Hepatocyte (in vitro differentiated cells): ENCODE data around the gene ANO10. TPM values are rescaled to one million over a fixed set of nuclear protein-coding genes. Genes with fewer than 3 reads are reported as not detected.

Source experiments
- DNase-seq: peaks from one replicate; pipeline ENCODE4 v3.0.0-alpha.2; 2016; ENCODE audit warnings: low spot score
- H2AFZ ChIP-seq: fragments of 200-600 bp; sonication (generic); 2 replicates; pipeline ENCODE4 v1.6.0; 2016; ENCODE audit warnings: antibody characterized with exemption, mild to moderate bottlenecking
- H3K27ac ChIP-seq: fragments of 200-600 bp; sonication (generic); 2 replicates; pipeline ENCODE4 v1.5.1; 2016; ENCODE audit warnings: mild to moderate bottlenecking
- H3K27me3 ChIP-seq: fragments of 200-600 bp; sonication (generic); 2 replicates; pipeline ENCODE4 v1.6.1; 2016
- H3K36me3 ChIP-seq: fragments of 200-600 bp; sonication (generic); replicated peaks from 2 replicates; pipeline ENCODE4 v1.5.1; 2016; ENCODE audit warnings: low read depth; ENCODE audit not compliant: insufficient read depth
- H3K4me1 ChIP-seq: fragments of 200-600 bp; sonication (generic); 2 replicates; pipeline ENCODE4 v1.5.1; 2016; ENCODE audit warnings: mild to moderate bottlenecking, moderate library complexity; ENCODE audit not compliant: insufficient read depth
- H3K4me2 ChIP-seq: fragments of 200-600 bp; sonication (generic); 2 replicates; pipeline ENCODE4 v1.6.0; 2016
- H3K4me3 ChIP-seq: fragments of 200-600 bp; sonication (generic); 2 replicates; pipeline ENCODE4 v1.5.1; 2016; ENCODE audit warnings: mild to moderate bottlenecking
- H3K79me2 ChIP-seq: fragments of 200-600 bp; sonication (generic); 2 replicates; pipeline ENCODE4 v1.6.0; 2017; ENCODE audit warnings: mild to moderate bottlenecking
- H3K9me2 ChIP-seq: fragments of 200-600 bp; sonication (generic); replicated peaks from 2 replicates; pipeline ENCODE4 v1.6.0; 2017; ENCODE audit warnings: mild to moderate bottlenecking; ENCODE audit not compliant: insufficient read depth
- H3K9me3 ChIP-seq: fragments of 200-600 bp; sonication (generic); 2 replicates; pipeline ENCODE4 v1.5.1; 2016; ENCODE audit warnings: low read depth, mild to moderate bottlenecking
- H4K20me1 ChIP-seq: fragments of 200-600 bp; sonication (generic); 2 replicates; pipeline ENCODE4 v1.6.0; 2016; ENCODE audit warnings: mild to moderate bottlenecking; ENCODE audit not compliant: insufficient read depth, poor library complexity, severe bottlenecking
- CTCF ChIP-seq: fragments of 200-600 bp; sonication (generic); IDR thresholded peaks from 2 replicates; pipeline ENCODE4 v1.5.1; 2016; ENCODE audit warnings: antibody characterized with exemption, mild to moderate bottlenecking; ENCODE audit not compliant: poor library complexity
- EZH2 ChIP-seq: fragments of 200-600 bp; sonication (generic); IDR thresholded peaks from 2 replicates; pipeline ENCODE4 v1.6.1; 2016; ENCODE audit warnings: antibody characterized with exemption, mild to moderate bottlenecking, borderline replicate concordance
- EZH2phosphoT487 ChIP-seq: fragments of 200-600 bp; sonication (generic); IDR thresholded peaks from one replicate; pipeline ENCODE4 v1.6.1; 2018; ENCODE audit warnings: antibody characterized with exemption, mild to moderate bottlenecking, low read depth, moderate library complexity; ENCODE audit not compliant: unreplicated experiment, severe bottlenecking
- WGBS: methylation state at CpG from one replicate; pipeline ENCODE4 v1.1.6; 2016; ENCODE audit warnings: low lambda C conversion rate; ENCODE audit errors: missing lambda C conversion rate; 5-methylcytosine and 5-hydroxymethylcytosine counted together
- polyA plus RNA-seq: library from polyadenylated mRNA; unstranded; fragments of >200 nt; fragmentation: Nextera tagmentation; extraction: Ambion mirVana; gene quantifications from 2 replicates; pipeline ENCODE4 v1.2.1, GENCODE V29; 2016
- total RNA-seq: library from RNA; depleted of rRNA; stranded (reverse); fragments of >200 nt; gene quantifications from 2 replicates; pipeline ENCODE4 v1.2.3, GENCODE V29; 2014

ANO10 gene
- total and polyA plus RNA-seq, 2 experiments from 2014 or later: 28.5 to 33.5 TPM

GRCh38 chr3:43620831-43621655 lies 768 bp downstream of the ANO10 start:
- Histone ChIP-seq H3K27ac (peak overlapping the region; percentile 93), H3K79me2 (peaks cover 17% of the 10 kb centered on the region), H3K9me3 (no peaks in the 10 kb centered on the region), H3K27me3 (no peaks in the 10 kb centered on the region), H3K4me2 (peak overlapping the region; percentile 83), H3K4me1 (peaks cover 5% of the 10 kb centered on the region), H3K9me2 (no peaks in the 10 kb centered on the region), H2AFZ (peak overlapping the region; percentile 83), H3K4me3 (peak overlapping the region; percentile 91), H4K20me1 (no peaks in the 10 kb centered on the region), H3K36me3 (no peaks in the 10 kb centered on the region)
- 6% methylated on average over 20 of the region's 24 CpGs for WGBS
- peak; percentile 48 for DNase-seq
- TF ChIP-seq CTCF (no peak), EZH2phosphoT487 (no peak), EZH2 (no peak)

- no peak overlapping the region for H3K27ac ChIP-seq
- 94% methylated on average over 5 of the region's 5 CpGs for WGBS
- H3K27me3 ChIP-seq: no peaks in the 10 kb centered on the region
- no peak for TF ChIP-seq EZH2
- TF ChIP-seq EZH2phosphoT487: no peak
- TF ChIP-seq CTCF: no peak
- no peaks in the 10 kb centered on the region for H4K20me1 ChIP-seq
- no peak overlapping the region for H3K4me3 ChIP-seq
- no peaks in the 10 kb centered on the region for H3K9me2 ChIP-seq
- no peaks in the 10 kb centered on the region for H3K36me3 ChIP-seq
- peaks cover 5% of the 10 kb centered on the region for H3K4me1 ChIP-seq
- H3K79me2 ChIP-seq: peaks cover 25% of the 10 kb centered on the region
- no peak overlapping the region for H2AFZ ChIP-seq
- no peak for DNase-seq
- H3K9me3 ChIP-seq: no peaks in the 10 kb centered on the region
- no peak overlapping the region for H3K4me2 ChIP-seq
Measured at GRCh38 chr3:43619588-43619987, 2.2 kb downstream of the ANO10 start.

GRCh38 chr3:43618142-43618541 lies 3.7 kb downstream of the ANO10 start:
- no peak for DNase-seq
- Histone ChIP-seq H3K9me3 (no peaks in the 10 kb centered on the region), H2AFZ (no peak overlapping the region), H3K4me3 (no peak overlapping the region), H3K27me3 (no peaks in the 10 kb centered on the region), H3K36me3 (no peaks in the 10 kb centered on the region), H3K27ac (no peak overlapping the region), H4K20me1 (no peaks in the 10 kb centered on the region), H3K9me2 (no peaks in the 10 kb centered on the region), H3K4me1 (peaks cover 5% of the 10 kb centered on the region), H3K4me2 (no peak overlapping the region), H3K79me2 (peaks cover 31% of the 10 kb centered on the region)
- WGBS: 100% methylated on average over 1 of the region's 1 CpG
- TF ChIP-seq EZH2phosphoT487: no peak
- no peak for TF ChIP-seq EZH2
- no peak for TF ChIP-seq CTCF
